HG02981 (cell line): ENCODE data around the gene SIAH1.
A peak's percentile ranks its signal among the peaks of the same experiment; 100 is the strongest.
"Not testable (repeated sequence)": the region's sequence is repeated elsewhere in the genome, so short reads cannot be mapped to it uniquely, and the experiment has no call there.

Experiments used
- ATAC-seq: cut with Tn5 transposase; IDR thresholded peaks from one replicate; pipeline ENCODE4 v1.9.1; 2021; ENCODE audit warnings: mild to moderate bottlenecking, moderate library complexity; ENCODE audit not compliant: unreplicated experiment

SIAH1 gene

GRCh38 chr16:48393485-48394354, 8.5 kb upstream of the SIAH1 start:
- ATAC-seq: no peak

GRCh38 chr16:48392407-48392806, 7.2 kb upstream of the SIAH1 start:
- no peak for ATAC-seq

- ATAC-seq: no peak
These were observed 1.5 kb upstream of the SIAH1 start for GRCh38 chr16:48386559-48387312.

- peak; percentile 48 for ATAC-seq
These were observed 527 bp downstream of the SIAH1 start for GRCh38 chr16:48384520-48385252.

- ATAC-seq: no peak
These were observed 1.2 kb downstream of the SIAH1 start for GRCh38 chr16:48383877-48384519.

GRCh38 chr16:48383009-48383876, 2.0 kb downstream of the SIAH1 start:
- ATAC-seq: no peak

- no peak for ATAC-seq
These were observed 3.1 kb downstream of the SIAH1 start for GRCh38 chr16:48382131-48382530.

GRCh38 chr16:48381201-48381600, 4.0 kb downstream of the SIAH1 start:
- no peak for ATAC-seq

GRCh38 chr16:48378836-48379235, 6.4 kb downstream of the SIAH1 start:
- no peak for ATAC-seq

- ATAC-seq: no peak
These were observed 6.9 kb downstream of the SIAH1 start for GRCh38 chr16:48378276-48378675.

GRCh38 chr16:48377301-48377700, 7.9 kb downstream of the SIAH1 start:
- ATAC-seq: not testable (repeated sequence)

- no peak for ATAC-seq
These were observed 11.0 kb downstream of the SIAH1 start for GRCh38 chr16:48374255-48374654.

GRCh38 chr16:48373258-48374029, 11.8 kb downstream of the SIAH1 start:
- ATAC-seq: no peak

- no peak for ATAC-seq
These were observed 12.5 kb downstream of the SIAH1 start for GRCh38 chr16:48372744-48373143.

- no peak for ATAC-seq
These were observed 13.8 kb downstream of the SIAH1 start for GRCh38 chr16:48371393-48371780.

- not testable (repeated sequence) for ATAC-seq
These were observed 14.4 kb downstream of the SIAH1 start for GRCh38 chr16:48370668-48371392.

- ATAC-seq: no peak
These were observed 15.0 kb downstream of the SIAH1 start for GRCh38 chr16:48370229-48370628.

GRCh38 chr16:48369765-48370164, 15.4 kb downstream of the SIAH1 start:
- no peak for ATAC-seq
